ENCODE data around the gene FGD6.

DNA sequence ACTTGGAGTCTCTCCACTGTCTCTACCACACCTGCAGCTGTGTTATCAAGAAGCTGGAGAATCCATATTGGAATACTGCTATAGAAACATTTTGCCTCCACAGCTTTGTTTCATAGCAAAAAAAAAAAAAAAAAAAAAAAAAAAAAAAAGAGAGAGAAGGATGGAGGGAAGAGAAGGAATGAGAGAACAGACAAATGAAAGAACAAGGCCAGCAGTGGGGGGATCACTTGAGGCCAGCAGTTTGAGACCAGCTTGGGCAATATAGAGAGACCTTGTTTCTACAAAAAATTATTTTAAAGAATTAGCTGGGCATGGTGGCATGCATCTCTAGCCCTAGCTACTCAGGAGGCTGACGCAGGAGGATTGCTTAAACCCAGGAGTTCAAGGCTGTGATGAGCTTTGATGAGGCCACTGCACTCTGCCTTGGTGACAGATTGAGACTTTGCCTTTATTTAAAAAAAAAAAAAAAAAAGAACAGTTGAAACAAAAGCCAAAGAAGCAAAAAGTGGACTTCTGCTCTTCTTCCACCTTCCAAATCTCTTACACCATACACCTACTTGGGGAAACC, 8.5 kb upstream of the FGD6 start:
- TF ChIP-seq TARDBP (IDR thresholded peaks at IDR 0.05) (no peak), FOXM1 (IDR thresholded peaks at IDR 0.05; ENCODE audit: borderline replicate concordance) (no peak), ELF4 (IDR thresholded peaks at IDR 0.05) (no peak), SUZ12 (IDR thresholded peaks at IDR 0.05) (no peak), SP1 (IDR thresholded peaks at IDR 0.05) (no peak), FOXA1 (IDR thresholded peaks at IDR 0.05) (no peak), HDGF (IDR thresholded peaks at IDR 0.05; ENCODE audit: borderline replicate concordance) (no peak), NFRKB (IDR thresholded peaks at IDR 0.05) (no peak), ZNF384 (IDR thresholded peaks at IDR 0.05) (no peak), BHLHE40 (IDR thresholded peaks at IDR 0.05; ENCODE audit: borderline replicate concordance) (no peak), LEF1 (IDR thresholded peaks at IDR 0.05; ENCODE audit: borderline replicate concordance) (no peak), CTBP1 (IDR thresholded peaks at IDR 0.05; ENCODE audit: borderline replicate concordance) (no peak), FOXK2 (IDR thresholded peaks at IDR 0.05) (no peak)
- TF ChIP-seq, protein P1, sequence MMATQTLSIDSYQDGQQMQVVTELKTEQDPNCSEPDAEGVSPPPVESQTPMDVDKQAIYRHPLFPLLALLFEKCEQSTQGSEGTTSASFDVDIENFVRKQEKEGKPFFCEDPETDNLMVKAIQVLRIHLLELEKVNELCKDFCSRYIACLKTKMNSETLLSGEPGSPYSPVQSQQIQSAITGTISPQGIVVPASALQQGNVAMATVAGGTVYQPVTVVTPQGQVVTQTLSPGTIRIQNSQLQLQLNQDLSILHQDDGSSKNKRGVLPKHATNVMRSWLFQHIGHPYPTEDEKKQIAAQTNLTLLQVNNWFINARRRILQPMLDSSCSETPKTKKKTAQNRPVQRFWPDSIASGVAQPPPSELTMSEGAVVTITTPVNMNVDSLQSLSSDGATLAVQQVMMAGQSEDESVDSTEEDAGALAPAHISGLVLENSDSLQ (IDR thresholded peaks at IDR 0.05) = no peak
